Endothelial cell (in vitro differentiated cells): Measurements from ENCODE around the gene FRAS1. TPM values are rescaled to one million over a fixed set of nuclear protein-coding genes. Genes with fewer than 3 reads are reported as not detected.
"Not testable (repeated sequence)": the region's sequence is repeated elsewhere in the genome, so short reads cannot be mapped to it uniquely, and the experiment has no call there.

Source experiments
- DNase-seq: peaks from one replicate; pipeline ENCODE4 v3.0.0; 2021; ENCODE audit warnings: low spot score
- H3K27ac Mint-ChIP-seq: one replicate; pipeline ENCODE4 v1.8.0; 2021; ENCODE audit warnings: mixed read lengths, inconsistent platforms; ENCODE audit not compliant: unreplicated experiment
- H3K27me3 Mint-ChIP-seq: one replicate; pipeline ENCODE4 v1.8.0; 2021; ENCODE audit warnings: mild to moderate bottlenecking, moderate library complexity, mixed read lengths, inconsistent platforms; ENCODE audit not compliant: unreplicated experiment
- H3K36me3 Mint-ChIP-seq: one replicate; pipeline ENCODE4 v1.8.0; 2021; ENCODE audit warnings: mild to moderate bottlenecking, low read depth, mixed read lengths, inconsistent platforms; ENCODE audit not compliant: unreplicated experiment
- H3K4me1 Mint-ChIP-seq: one replicate; pipeline ENCODE4 v1.8.0; 2021; ENCODE audit warnings: mild to moderate bottlenecking, mixed read lengths, inconsistent platforms; ENCODE audit not compliant: unreplicated experiment
- H3K4me3 Mint-ChIP-seq: one replicate; pipeline ENCODE4 v1.8.0; 2021; ENCODE audit warnings: mild to moderate bottlenecking, mixed read lengths, inconsistent platforms; ENCODE audit not compliant: unreplicated experiment
- H3K9me3 Mint-ChIP-seq: one replicate; pipeline ENCODE4 v1.8.0; 2021; ENCODE audit warnings: mixed read lengths, inconsistent platforms; ENCODE audit not compliant: unreplicated experiment
- total RNA-seq: library from RNA; stranded (reverse); fragmentation: NEBNext Ultra II Directional; extraction: Animal tissue kit (Norgen Biotek cat#: 25700); gene quantifications from one replicate; pipeline ENCODE4 v1.2.1, GENCODE V29; 2021; ENCODE audit not compliant: unreplicated experiment
- TF ChIP-seq, protein P1 (sequence below): fragments of 200-600 bp; sonication (generic); IDR thresholded peaks from one replicate; pipeline ENCODE4 v1.5.0; 2021; ENCODE audit warnings: antibody characterized with exemption; ENCODE audit not compliant: unreplicated experiment

FRAS1 gene
- total RNA-seq, 1 donor from 2014 or later = 51.7 TPM

DNA sequence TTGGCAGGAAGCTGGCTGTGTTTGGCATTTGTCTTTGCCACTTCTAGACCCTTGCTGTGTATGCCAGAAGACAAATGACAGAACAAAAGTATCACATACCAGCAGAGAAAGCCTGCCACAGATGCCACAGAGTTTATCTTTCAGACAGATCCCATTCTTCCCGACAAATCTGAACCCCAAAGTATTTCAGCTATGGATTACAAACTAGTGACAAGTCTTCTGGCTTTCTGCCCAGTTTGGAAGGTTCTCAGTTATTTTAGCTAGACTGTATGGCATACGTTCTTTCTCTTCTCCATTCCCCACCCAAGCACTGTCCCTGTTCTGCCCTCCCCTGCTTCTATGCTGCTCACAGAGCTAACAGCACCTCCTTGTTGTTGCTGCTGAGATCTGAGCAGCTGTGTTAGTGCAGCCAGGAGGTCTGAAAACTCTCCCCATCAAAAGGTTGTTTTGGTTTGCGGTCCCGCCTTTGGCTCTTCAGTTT, 236.7 kb downstream of the FRAS1 start:
- TF ChIP-seq, protein P1, sequence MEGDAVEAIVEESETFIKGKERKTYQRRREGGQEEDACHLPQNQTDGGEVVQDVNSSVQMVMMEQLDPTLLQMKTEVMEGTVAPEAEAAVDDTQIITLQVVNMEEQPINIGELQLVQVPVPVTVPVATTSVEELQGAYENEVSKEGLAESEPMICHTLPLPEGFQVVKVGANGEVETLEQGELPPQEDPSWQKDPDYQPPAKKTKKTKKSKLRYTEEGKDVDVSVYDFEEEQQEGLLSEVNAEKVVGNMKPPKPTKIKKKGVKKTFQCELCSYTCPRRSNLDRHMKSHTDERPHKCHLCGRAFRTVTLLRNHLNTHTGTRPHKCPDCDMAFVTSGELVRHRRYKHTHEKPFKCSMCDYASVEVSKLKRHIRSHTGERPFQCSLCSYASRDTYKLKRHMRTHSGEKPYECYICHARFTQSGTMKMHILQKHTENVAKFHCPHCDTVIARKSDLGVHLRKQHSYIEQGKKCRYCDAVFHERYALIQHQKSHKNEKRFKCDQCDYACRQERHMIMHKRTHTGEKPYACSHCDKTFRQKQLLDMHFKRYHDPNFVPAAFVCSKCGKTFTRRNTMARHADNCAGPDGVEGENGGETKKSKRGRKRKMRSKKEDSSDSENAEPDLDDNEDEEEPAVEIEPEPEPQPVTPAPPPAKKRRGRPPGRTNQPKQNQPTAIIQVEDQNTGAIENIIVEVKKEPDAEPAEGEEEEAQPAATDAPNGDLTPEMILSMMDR = no peak
- Mint-ChIP-seq H3K4me1 (peaks cover 32% of the 10 kb centered on the region), H3K4me3 (no peak overlapping the region), H3K9me3 (no peaks in the 10 kb centered on the region), H3K27me3 (no peaks in the 10 kb centered on the region), H3K27ac (no peak overlapping the region), H3K36me3 (no peaks in the 10 kb centered on the region)
- DNase-seq = no peak

DNA sequence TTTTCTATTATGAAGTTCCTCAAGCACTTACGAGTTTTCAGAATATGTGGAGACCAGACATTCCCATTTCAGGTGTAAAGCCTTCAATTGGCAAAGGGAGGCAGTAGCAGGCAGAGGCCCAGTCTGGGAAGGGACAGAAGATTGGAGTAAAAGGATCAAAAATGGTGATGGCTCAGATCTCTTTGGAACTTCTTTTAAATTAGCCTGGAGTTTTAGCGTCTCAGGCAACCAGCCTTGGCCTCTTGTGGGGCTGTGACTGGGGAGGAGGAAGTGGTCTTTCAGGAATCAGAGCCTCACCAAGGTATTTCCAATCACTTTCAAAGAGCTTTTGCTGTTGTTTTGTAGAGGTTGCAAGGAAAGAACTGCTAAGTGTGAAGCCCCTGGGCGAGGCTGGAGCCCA, 239.1 kb downstream of the FRAS1 start:
- H3K4me1 Mint-ChIP-seq = peaks cover 41% of the 10 kb centered on the region
- H3K27me3 Mint-ChIP-seq = no peaks in the 10 kb centered on the region
- no peaks in the 10 kb centered on the region for H3K9me3 Mint-ChIP-seq
- no peak for DNase-seq
- peaks cover 9% of the 10 kb centered on the region for H3K36me3 Mint-ChIP-seq
- TF ChIP-seq, protein P1 = no peak
- H3K4me3 Mint-ChIP-seq = no peak overlapping the region
- peak overlapping the region; percentile 6 for H3K27ac Mint-ChIP-seq

DNA sequence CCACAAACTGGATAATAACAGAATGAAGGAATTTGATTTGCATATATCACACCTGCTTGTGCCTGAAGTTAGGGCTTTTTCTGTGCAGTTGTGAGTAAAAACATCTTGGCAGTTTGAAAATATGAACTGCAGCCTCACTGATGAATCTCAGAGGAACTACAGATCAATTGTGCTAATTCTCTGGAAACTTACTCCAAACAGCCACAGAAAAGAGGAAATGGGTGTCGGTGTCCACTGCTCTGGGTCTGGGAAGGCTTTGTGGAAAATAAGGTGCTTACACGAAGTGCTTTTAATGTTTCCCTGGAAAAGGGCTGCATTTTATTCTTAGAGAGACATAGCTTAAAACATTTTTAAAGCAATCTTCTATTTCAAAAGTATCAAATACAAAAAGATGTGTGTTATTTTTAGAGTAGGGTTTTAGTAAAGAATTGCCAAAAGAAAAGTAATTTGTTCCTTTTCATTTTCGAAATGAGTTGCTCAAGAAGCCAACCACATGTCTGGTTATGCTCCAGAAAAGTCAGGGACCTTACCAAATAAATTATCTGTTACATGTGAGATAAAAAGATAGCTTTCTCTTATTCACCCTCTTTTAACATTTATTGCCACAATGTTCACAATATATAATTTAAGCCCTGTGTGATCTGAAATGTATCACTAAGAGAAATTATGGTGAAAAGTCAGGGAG, 240.1 kb downstream of the FRAS1 start:
- Mint-ChIP-seq H3K27me3 (no peaks in the 10 kb centered on the region), H3K9me3 (no peaks in the 10 kb centered on the region), H3K27ac (peak overlapping the region; percentile 59), H3K4me1 (peaks cover 36% of the 10 kb centered on the region), H3K4me3 (no peak overlapping the region), H3K36me3 (peaks cover 13% of the 10 kb centered on the region)
- TF ChIP-seq, protein P1 = no peak
- no peak for DNase-seq

DNA sequence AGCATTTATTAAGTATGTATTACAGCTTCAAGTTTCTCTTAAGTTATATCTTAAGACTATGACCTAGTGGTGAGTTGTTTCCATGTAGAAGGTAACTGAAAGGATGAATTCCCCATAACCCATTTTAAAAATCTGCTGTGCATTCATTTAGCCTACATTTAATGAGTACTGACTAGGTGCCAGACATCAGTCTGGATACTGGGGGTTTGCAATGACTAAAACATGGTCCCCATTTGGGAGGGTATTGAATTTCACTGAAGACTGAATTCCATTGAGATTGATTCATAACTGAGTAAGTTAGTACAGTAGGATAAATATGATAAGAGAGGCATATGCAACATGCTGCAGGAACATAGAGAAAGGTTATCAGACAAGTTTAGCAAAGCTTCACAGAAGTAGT, 241.5 kb downstream of the FRAS1 start:
- Mint-ChIP-seq H3K27me3 (no peaks in the 10 kb centered on the region), H3K9me3 (no peaks in the 10 kb centered on the region), H3K4me3 (no peak overlapping the region), H3K27ac (no peak overlapping the region), H3K4me1 (peaks cover 31% of the 10 kb centered on the region), H3K36me3 (peaks cover 13% of the 10 kb centered on the region)
- no peak for DNase-seq
- TF ChIP-seq, protein P1 = no peak

DNA sequence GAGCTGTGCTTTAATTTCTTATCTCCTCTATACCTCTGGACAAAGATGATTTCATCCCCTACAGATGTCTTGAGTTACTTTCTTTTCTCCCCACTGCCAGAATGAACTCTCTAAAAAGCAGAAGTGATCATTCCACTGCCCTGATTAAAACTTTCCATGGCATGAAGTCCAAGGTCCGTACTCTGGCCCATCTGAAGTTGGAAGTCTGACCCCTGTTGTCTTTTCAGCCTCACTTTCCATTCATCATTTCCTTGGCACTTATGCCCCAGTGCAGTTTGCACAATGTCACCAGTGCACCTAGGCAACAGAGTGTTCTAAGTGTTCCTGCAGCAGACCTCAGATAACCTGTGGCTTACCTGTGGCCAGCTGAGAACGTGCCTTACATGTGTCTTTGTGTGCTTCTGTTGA, 242.4 kb downstream of the FRAS1 start:
- TF ChIP-seq, protein P1 = no peak
- H3K9me3 Mint-ChIP-seq = no peaks in the 10 kb centered on the region
- no peak overlapping the region for H3K4me3 Mint-ChIP-seq
- no peak for DNase-seq
- H3K27me3 Mint-ChIP-seq = no peaks in the 10 kb centered on the region
- peaks cover 31% of the 10 kb centered on the region for H3K4me1 Mint-ChIP-seq
- peaks cover 13% of the 10 kb centered on the region for H3K36me3 Mint-ChIP-seq
- H3K27ac Mint-ChIP-seq = no peak overlapping the region

DNA sequence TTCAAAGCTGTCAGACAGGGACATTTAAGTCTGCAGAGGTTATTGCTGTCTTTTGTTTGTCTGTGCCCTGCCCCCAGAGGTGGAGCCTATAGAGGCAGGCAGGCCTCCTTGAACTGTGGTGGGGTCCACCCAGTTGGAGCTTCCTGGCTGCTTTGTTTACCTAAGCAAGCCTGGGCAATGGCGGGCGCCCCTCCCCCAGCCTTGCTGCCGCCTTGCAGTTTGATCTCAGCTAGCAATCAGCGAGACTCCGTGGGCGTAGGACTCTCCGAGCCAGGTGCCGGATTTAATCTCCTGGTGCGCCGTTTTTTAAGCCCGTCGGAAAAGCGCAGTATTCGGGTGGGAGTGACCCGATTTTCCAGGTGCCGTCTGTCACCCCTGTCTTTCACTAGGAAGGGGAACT, 250.1 kb downstream of the FRAS1 start:
- not testable (repeated sequence) for H3K9me3 Mint-ChIP-seq, H3K4me3 Mint-ChIP-seq, H3K4me1 Mint-ChIP-seq, H3K27ac Mint-ChIP-seq, H3K27me3 Mint-ChIP-seq, DNase-seq
- H3K36me3 Mint-ChIP-seq = peaks cover 23% of the 10 kb centered on the region
